OCI-LY1 (cell line): ENCODE results near the gene MKRN2OS.

Experiments
- CTCF ChIP-seq: fragments of 200-600 bp; sonication (generic), shearing (Covaris generic); IDR thresholded peaks from 2 replicates; pipeline ENCODE4 v1.5.1; 2017; ENCODE audit warnings: mild to moderate bottlenecking, antibody characterized with exemption, low read length, moderate library complexity, mixed read lengths
- EZH2 ChIP-seq: fragments of 200-600 bp; sonication (generic), shearing (Covaris generic); IDR thresholded peaks from 2 replicates; pipeline ENCODE4 v1.8.0; 2017; ENCODE audit warnings: borderline replicate concordance, mixed run types, mild to moderate bottlenecking, antibody characterized with exemption, low read length, moderate library complexity, mixed read lengths

DNA sequence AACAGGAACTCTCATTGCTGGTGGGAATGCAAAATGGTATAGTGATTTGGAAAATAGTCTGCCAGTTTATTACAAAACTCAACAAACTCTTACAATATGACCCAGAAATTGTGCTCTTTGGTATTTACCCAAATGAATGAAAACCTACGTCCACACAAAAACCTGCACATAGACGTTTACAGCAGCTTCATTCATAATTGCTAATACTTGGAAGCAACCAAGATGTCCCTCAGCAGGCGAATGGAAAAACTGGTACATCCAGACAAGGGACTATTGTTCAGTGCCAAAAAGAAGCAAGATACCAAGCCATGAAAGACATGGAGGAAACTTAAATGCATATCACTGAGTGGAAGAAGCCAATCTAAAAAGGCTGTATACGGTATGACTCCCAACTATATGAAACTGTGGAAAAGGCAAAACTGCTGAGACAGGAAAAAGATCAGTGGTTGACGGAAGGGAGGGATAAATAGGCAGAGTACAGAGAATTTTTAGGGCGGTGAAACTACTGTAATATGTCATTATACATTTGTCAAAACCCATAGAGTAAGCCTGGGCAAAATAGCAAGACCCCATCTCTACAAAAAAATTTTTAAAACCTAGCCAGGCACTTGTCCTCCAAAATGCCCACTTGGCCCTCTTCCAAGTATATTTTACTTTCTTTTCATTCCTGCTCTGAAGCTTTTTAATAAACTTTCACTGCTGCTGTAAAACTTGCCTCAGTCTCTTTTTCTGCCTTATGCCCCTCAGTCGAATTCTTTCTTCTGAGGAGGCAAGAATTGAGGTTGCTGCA is 4.9 kb upstream of the MKRN2OS start:
- TF ChIP-seq EZH2 (no peak), CTCF (no peak)
